GM18867 (cell line): ENCODE results near the gene RALGAPB.
"Not testable (repeated sequence)": the region's sequence is repeated elsewhere in the genome, so short reads cannot be mapped to it uniquely, and the experiment has no call there.

Experiments
- ATAC-seq: cut with Tn5 transposase; IDR thresholded peaks from one replicate; pipeline ENCODE4 v1.9.1; 2021; ENCODE audit warnings: mild to moderate bottlenecking, moderate library complexity; ENCODE audit not compliant: unreplicated experiment

RALGAPB gene

DNA sequence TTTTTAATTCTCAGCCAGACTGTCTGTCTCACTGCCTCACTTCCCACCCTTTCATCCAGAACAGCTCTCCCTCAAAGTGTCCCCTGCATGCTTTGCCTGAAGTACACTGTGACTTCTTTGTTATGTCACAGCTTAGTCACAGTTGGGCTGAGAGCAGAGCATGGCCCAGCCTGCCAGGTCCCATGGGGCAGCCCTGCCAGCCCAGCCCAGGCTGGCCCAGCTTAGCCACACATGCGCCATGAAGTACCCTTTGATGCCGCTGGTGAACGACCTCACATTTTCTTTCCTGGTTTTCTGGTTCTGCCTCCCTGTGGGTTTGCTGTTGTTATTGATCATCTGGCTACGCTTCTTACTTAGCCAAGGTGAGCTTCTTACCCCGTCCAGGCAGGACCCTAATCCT lies 108.4 kb downstream of the RALGAPB start, which contains the start of gene ADIG:
TSS of gene ADIG (plus strand) at position 185 of the 400 bp plus-strand sequence. CDS start at position 239, 54 bp downstream.
- no peak for ATAC-seq

DNA sequence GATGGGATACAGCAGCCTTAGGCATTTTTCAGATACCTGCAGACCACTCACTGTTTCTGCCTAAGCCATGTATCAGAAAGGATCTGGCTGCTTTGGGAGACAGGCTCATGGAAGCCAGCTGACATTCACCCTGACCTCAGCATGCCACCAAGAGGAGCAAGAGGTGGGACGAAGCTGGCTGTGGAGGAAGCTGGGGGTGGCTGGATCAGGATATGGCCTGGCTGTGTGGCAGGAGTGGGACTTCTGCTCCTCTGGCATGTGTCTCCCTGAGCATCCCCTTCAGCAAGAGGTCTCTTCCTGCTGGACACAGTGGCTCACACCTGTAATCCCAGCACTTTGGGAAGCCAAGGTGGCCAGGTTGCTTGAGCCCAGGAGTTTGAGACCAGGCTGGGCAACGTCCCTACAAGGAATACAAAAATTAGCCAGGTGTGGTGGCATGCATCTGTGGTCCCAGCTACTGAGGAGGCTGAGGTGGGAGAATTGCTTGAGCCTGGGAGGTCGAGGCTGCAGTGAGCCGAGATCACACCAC lies 109.3 kb downstream of the RALGAPB start:
- ATAC-seq, result no peak

DNA sequence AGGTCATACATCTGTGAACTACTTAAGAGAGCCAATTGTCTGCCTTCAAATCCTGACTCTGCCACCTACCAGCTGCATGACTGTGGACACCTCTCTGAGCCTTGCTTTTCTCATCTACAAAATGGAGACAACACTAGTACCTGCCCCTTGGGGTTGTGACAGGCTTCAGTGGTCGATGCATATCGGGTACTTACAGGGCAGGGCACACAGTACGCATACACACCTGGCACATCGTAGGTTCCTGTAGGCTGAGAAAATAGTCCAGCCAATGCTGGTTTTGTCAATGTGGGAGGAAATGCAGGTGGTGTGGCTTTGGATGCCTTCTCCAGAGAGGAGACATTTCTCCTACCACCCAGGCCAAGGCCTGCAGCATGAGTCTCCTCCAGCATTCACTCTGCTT lies 110.7 kb downstream of the RALGAPB start:
- no peak for ATAC-seq

- ATAC-seq, result no peak
Observed at GRCh38 chr20:38584099-38584763, 111.6 kb downstream of the RALGAPB start.

DNA sequence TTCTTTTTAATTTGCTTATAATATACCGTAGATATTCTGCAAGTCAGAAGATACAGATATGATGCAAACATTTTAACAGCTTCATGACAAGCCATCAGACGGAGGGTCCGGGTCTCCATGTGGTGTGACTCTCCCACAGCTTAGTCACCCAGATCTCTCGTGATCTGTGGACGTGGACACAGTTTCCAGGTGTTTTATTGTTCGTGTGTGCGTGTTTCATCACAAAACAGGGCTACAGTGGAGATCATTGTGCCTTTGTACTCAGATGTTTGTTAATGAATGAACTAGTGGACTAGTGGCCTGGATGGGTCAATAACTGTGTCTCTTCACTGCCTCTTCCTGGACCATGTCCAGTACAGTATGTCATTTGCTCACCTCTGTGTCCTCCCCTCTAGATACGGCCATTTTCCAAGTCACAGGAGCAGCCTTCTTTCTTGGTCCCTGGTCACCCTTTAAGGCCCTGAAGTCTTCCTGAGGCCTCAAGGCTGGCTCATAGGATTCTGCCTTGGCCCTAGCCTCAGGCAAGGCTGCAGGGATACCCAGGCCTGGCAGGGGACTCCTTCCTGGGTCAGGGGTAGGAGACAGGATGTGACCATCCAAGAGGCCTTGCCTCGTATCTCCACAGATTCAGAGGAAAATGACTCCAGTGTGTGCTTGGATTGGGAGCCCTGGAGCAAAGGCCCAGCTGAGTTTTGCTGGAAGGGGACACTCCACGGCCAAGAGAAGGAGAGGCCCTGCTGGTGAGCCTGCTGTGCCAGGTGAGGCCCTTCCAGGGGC lies 112.9 kb downstream of the RALGAPB start:
- no peak for ATAC-seq

DNA sequence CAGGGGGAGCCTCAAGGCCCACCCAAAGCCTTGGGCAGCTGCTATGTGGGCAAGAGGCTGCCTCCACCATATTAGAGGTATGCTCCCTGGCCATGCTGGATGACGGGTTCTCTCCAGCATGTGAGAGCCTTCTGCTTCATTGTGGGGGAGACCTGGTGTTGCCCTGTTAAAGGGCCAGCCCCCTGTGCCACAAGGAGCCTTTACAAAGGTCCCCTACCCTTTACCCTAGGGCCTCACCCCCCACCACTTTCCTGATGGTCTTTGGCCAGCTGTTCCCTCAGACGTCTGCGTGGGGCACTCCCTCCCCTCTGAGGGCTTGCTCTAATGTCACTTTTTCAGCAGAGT lies 113.5 kb downstream of the RALGAPB start:
- no peak for ATAC-seq

DNA sequence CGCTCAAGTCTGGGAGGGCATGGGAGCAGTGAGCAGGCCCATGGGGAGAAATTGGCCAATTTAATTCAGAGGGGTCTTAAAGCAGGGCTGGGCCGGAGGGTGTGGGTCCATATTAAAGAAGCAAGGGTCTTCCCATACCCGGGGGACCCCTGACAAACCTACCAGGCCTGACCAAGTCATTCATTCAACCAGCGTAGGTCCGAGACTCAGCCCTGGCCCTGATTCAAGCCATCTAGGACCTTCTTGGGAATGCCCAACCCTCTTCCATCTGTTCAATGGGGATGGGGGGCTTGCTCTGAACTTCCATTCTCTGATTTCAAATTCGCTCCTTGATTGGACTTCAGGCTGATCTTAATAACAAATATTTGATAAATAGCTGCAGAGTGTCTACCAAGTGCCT lies 115.7 kb downstream of the RALGAPB start:
- ATAC-seq, result no peak

GRCh38 chr20:38589351-38589750 lies 116.7 kb downstream of the RALGAPB start:
- no peak for ATAC-seq

DNA sequence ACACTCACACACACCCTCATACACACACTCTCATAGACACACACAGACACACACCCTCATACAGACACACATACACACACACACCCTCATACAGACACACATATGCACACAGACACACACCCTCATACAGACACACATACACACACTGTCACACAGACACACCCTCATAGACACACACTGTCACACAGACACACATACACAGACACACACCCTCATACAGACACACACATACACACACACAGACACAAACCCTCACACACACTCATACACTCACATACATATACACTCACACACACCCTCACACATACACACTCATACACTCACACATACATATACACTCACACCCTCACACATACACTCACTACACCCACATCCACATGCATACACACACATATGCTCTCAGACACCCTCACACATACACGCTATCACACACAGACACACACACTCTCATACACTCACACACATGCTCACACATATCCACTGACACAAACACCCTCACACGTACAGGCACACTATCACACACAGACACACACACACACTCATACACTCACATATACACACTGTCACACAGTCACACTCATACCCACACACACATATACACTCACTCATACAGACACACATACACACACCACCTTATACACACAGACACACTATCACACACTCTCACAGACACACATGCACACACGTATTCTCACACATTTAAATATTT lies 117.5 kb downstream of the RALGAPB start:
- ATAC-seq, result no peak

GRCh38 chr20:38590676-38591473 lies 118.2 kb downstream of the RALGAPB start:
- ATAC-seq, result no peak

GRCh38 chr20:38591474-38592410 lies 119.1 kb downstream of the RALGAPB start:
- no peak for ATAC-seq

- not testable (repeated sequence) for ATAC-seq
Observed at GRCh38 chr20:38592411-38592790, 119.8 kb downstream of the RALGAPB start.

- ATAC-seq, result not testable (repeated sequence)
Observed at GRCh38 chr20:38594281-38594680, 121.6 kb downstream of the RALGAPB start.

DNA sequence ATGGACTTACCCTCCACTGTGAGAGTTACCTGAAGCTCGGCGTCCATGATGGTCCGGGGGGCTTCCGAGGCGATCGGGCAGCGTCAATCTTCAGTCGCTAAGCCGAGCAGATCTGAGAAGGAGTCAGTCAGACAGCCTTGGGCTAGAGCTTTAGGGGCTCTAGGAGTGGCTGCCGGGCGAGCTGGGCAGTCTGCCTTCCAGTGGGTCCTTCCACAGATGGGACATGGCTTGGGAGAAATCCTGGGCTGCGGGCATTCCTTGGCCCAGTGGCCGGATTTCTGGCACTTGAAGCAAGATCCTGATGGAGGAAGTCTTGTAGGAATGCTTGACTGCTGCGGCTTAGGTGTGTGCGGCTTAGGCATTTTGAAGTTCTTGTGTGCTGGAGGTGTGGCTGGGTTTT lies 123.2 kb downstream of the RALGAPB start:
- ATAC-seq, result not testable (repeated sequence)

GRCh38 chr20:38599410-38599882 lies 126.8 kb downstream of the RALGAPB start:
- no peak for ATAC-seq

DNA sequence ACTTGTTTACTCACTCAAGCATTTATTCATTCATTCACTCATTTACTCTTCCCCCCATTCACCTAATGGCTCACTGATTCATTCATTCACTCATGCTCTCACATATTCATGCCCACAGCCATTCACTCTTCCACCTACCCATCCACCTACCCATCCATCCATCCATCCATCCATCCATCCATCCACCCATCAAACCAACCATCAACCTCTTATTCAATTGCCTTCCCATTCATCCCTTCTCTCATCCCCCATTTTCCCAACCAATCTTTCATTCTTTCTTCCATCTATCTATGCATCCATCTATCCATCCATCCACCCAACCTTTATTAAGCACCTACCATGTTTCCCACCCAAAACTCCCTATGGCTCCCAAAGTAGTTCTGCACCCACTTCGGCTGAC lies 127.4 kb downstream of the RALGAPB start:
- no peak for ATAC-seq

GRCh38 chr20:38601216-38602184 lies 128.9 kb downstream of the RALGAPB start, which contains the start of gene ARHGAP40:
Gene ARHGAP40 (plus strand): TSS chr20:38601809.
- ATAC-seq, result no peak

DNA sequence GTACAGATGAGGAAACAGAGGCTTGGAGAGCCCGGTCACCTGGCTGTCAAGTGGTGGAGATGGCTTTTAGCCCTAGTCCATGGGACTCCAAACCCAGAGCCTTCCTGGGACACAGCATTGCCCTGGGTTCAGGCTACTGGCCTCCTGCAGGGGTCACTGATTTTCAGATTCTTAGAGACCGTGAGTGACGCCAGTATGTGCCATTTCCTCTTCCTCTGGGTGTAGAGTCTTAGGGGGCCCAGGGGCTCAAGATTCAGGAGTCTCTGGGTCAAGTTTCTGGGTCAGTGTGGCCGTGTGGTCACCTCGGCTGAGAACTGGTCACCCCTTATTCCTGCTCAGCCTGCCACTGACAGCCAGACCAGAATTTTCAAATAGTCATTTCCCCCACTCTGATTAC lies 129.5 kb downstream of the RALGAPB start:
- no peak for ATAC-seq
